GM21515 (cell line): ENCODE measurements around the gene QSOX1.
"Not testable (repeated sequence)": the region's sequence is repeated elsewhere in the genome, so short reads cannot be mapped to it uniquely, and the experiment has no call there.

ENCODE experiments used
- ATAC-seq: cut with Tn5 transposase; IDR thresholded peaks from one replicate; pipeline ENCODE4 v1.9.1; 2021; ENCODE audit not compliant: unreplicated experiment

Gene QSOX1, protein sequence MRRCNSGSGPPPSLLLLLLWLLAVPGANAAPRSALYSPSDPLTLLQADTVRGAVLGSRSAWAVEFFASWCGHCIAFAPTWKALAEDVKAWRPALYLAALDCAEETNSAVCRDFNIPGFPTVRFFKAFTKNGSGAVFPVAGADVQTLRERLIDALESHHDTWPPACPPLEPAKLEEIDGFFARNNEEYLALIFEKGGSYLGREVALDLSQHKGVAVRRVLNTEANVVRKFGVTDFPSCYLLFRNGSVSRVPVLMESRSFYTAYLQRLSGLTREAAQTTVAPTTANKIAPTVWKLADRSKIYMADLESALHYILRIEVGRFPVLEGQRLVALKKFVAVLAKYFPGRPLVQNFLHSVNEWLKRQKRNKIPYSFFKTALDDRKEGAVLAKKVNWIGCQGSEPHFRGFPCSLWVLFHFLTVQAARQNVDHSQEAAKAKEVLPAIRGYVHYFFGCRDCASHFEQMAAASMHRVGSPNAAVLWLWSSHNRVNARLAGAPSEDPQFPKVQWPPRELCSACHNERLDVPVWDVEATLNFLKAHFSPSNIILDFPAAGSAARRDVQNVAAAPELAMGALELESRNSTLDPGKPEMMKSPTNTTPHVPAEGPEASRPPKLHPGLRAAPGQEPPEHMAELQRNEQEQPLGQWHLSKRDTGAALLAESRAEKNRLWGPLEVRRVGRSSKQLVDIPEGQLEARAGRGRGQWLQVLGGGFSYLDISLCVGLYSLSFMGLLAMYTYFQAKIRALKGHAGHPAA

DNA sequence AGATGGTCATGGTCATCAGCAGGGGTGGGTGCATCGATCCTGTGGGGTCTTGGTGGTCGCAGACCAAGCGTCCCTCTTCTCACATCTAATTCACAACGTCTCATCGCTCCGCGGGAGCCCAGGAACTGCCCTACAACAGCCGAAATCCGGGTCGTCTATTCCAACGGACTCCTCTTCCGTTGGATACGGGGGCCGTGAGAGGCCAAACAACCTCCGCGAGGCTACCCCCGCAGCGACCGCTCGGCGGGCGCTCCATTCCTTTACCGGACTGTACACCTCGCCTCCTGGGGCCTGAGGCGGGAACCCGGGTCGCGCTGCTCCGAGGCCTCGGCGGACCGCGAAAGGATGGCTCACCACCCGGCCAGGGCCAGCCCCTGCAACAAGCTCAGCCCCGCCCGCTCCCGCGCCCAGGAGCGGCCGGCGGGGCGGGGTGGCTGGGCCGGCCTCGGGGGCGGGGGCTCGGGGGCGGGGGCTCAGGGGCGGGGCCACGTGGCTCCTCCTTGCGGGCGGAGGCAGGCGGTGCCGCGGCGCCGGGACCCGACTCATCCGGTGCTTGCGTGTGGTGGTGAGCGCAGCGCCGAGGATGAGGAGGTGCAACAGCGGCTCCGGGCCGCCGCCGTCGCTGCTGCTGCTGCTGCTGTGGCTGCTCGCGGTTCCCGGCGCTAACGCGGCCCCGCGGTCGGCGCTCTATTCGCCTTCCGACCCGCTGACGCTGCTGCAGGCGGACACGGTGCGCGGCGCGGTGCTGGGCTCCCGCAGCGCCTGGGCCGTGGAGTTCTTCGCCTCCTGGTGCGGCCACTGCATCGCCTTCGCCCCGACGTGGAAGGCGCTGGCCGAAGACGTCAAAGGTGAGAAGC is at the start of gene QSOX1:
QSOX1 (plus strand) TSS at position 545 of the 857 bp plus-strand sequence; CDS start at position 584, 39 bp downstream.
- peak; percentile 94 for ATAC-seq

DNA sequence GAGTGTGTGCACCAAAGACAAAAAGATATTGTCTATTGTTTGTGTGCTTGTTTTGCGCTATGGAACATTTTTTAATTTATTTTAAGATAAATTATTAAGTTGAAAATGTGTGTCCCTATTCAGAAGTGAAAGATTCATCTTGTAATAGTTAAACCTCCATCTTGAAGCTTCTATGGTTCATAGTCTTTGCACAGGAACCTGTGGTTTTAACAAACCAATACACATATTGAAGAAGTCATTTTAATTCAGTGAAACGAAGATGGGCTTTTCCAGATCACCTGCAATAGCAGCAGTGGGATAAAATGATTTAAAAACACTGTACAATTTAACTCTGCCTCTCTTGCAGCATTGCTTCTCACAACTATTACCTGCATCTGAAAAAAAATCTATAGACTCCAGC is 42.6 kb upstream of the QSOX1 start:
- no peak for ATAC-seq

DNA sequence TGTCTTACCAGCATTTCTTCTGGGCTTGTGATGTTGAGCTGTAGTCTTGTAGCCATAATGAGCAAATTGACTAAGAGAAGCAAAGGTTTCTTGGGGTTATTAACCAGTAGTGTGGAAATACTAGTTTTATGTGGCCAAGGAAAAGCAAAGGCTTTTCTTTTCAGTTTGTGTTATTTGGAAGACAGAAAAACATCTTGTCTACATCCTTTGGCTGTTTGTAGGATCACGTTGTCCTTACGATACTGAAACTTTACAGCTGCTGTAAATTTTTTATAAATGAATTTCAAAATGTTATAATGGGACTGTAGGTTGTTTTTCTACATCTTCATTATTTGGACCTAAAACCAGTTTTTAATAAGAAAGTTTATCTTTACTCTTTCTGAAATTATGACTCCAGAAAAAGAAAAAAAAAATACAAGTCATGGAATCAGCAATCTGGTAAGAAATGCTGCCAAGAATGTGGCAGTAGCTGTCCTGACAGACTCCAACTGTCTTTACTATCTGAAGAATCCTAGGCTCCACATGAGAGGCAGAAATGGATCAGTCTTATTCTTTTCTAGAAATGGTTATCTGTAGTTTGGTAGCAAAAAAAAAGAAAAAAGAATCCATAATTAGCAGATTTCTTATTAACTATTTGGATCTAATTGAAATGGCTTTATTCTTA is 41.6 kb upstream of the QSOX1 start:
- no peak for ATAC-seq

DNA sequence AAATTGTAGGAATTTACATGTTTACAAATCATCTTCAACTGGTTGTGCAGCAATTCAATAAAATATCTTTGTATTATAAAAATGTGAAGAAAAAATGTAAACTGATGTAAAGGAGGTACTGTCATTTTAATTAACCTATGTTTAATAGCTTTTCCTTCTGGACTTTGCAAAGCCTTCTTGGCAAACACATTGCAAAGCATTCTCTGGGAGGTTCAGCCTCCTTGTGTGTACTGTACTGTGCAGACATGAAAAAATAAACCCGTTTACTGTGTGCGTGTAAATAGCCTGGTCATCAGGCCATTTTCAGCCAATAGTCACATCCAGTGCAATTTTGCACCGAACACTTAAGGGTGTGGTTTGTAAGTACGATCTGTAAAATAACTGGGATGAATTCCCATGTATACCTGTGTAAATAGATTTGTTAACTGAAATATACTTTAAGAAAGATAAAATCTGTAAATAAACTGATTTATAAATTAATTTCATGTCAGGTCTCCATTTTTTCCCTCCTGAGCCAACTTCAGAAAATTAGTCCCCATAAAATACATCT is 40.2 kb upstream of the QSOX1 start:
- no peak for ATAC-seq

DNA sequence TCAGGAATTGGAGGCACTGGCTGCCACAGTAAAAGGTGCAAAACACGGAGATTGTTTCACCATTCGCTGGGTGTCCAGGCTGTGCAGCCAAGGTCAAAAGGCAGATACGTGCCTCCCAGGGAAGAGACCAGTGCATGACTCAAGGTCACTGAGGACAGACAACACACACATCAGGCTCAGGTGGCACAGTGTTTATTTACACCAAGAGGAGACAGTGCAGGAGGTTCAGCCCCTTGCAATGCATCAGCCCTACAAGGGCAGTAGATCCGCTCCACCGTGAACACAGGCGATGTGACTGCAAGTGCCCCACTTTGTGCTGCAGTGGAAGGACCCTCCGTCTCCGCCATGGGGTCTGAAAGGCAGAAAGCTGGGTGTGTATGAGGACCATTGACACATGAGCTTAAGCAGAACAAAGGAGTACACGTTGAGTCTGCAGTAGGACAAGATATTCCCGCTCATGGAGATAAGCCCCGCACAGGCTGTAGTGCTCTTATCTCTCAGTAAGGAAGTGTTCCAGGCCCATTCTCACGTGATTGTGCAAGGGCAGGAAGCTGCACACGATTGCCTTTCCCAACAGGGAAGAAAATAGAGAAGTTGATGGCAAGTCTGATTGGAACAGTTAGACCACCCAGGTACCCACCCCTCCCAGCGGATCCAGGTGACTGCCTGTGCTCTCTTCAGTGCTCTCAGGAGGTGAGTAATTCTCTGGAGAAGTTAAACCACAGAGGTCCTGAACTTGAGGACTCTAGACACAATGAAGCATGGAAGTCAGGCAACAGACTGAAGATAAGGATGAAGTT is 37.5 kb upstream of the QSOX1 start:
- no peak for ATAC-seq

DNA sequence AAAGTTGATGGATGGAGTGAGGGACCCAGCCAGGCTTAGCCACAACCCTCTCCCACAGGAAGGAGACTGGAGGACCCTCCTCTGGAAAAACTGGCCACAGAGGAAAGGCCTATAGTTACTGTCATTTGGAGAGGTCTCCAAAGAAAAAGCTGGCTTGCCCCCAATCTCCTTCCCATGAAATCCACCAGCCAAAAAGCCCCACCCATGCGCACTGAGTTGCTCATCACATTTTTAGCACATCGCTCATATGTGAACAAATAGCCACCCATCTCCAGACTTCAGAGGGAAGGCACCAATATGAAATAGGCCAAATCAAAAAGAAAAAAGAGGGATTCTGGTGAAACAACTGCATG is 36.9 kb upstream of the QSOX1 start:
- ATAC-seq = no peak

DNA sequence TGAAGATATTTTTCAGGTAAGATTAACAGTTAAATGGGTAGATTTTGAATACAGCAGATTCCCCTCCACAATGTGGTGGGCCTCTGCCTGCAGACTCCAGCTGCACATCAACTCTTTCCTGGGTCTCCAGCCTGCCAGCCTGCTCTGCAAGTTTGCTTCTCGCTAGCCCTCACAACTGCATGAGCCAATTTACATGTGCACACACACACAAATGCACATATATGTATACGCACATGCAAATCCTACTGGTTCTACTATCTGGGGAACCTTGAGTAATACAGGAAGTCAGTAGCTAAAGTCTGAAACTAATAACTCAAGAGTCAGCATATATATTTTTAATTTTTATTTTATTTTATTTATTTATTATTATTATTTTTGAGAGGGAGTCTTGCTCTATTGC is 34.8 kb upstream of the QSOX1 start:
- ATAC-seq = no peak

DNA sequence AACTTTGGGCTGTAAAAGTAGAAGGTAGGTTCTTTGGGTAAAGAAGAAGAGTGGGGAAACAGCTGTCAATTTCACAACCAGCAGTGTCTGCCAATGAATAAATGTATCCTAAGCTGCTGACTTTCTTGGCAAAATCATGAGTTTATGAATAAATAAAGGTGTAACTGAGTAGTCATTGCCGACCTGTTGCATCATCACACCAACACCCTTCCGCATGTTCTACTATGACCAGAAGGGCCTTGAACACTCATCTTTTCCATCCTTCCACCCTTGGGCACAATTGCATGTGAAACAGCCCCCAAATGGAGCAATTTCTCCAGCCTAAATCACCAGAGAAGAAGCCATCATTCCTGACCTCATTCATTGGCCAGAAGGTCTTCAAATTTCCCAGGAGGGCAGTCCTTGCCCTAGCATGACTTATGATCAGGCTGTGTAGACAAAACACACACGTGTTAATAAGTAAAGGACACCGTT is 31.2 kb upstream of the QSOX1 start:
- ATAC-seq = no peak

DNA sequence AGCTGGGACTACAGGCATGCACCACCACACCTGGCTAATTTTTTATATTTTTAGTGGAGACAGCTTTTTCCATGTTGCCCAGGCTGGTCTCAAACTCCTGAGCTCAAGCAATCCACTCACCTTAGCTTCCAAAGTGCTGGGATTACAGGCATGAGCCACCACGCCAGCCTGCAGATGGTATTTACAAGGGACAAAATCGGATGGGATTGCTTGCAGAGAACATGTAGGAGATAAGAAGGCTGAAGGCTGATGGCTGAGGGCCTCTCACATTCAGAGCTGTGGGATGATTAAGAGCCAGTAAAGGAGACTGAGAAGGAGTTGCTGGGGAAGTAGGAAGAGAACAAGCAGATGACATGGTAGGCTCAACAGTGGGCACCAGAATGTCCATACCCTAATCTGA is 24.0 kb upstream of the QSOX1 start:
- no peak for ATAC-seq

DNA sequence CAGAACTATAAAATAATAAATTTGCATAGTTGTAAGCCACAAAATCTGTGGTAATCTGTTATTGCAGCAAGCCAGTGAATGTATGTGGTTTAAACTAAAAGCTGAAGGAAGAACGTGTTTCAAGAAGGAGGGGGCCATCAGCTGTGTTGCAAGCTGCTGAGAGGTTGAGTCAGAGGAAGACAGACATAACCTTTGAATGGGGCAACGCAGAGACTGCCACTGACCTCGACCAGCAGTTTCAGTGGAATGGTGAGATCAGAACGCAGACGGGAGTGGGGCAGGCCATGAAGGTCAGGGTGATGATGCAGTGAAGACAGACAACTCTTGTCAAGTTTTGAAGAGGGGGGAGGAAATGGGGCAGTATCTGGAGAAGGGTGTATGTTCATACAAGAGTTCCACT is 23.2 kb upstream of the QSOX1 start:
- no peak for ATAC-seq

DNA sequence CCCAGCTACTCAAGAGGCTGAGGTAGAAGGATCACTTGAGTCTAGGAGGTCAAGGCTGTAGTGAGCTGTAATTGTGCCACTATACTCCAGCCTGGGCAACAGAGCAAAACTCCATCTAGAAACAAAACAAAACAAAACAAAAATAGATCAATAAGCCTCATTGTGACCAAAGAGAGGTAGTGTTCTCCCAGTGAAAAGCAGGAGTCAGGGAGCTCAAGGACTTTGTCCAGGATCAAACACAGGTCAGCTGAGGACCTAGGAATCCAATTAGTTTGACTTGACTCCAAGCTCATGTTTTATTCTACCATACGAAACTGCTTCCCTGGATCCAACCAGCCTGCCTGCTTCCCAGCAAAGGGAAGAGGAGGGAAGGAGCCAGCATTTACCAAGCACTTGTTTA is 21.5 kb upstream of the QSOX1 start:
- no peak for ATAC-seq

DNA sequence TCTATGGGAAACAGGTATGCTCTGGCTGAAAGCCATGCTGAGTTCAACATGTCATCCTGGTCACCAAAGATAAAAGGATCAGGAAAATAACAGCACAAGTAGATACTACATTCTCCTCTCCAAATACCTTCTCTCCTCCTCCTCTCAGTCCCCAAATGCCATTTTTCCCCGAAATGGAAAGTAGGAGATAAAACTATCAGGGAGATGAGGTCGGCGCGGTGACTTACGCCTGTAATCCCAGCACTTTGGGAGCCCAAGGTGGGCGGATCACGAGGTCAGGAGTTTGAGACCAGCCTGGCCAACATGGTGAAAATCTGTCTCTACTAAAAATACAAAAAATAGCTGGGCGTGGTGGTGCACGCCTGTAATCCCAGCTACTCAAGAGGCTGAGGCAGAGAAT is 21.0 kb upstream of the QSOX1 start:
- ATAC-seq = not testable (repeated sequence)

DNA sequence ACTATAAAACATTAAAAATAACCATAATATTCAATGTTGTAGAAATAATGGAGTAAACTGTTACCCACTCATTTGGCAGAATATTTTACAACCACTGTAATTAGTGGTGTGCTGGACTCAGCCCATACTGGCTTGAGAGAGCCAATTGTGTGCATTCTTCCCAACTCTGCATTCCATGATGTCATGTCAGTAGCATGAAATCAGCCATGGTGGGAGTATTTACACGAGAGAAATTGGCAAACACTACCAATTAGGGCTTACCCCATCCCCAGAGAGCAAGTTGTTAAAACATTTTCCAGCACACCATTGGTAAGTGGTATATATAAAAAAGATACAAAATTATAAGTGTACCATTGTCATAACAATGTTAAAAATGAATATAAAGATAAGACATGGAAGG is 19.1 kb upstream of the QSOX1 start:
- ATAC-seq = no peak

DNA sequence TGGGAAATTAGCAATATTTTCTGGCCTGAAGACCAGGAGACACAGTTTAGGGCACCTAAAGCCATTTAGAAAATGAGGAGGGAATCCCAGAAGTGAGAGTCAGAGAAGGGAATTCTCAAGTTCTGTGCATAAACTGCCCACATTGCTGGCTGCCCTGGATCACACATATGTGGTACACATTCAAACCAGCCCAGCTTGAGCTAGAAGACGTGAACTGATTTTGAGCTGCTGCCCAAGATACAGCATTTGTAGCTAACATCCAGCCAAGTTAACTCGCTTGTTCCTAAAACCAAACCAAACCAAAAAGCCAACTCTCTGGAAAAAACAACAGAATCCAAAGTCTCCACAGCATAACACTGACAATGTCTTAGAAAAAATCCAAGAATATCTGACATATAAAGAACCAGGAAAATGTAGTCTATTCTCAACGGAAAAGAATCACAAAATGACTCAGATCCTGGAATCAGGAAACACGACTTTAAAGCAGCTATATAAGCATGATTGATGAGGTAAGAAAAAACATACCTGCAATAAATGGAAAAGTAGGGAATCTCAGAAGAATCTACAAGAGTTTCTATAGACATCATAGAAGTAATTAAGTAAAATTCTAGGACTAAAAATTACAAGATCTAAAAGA is 18.2 kb upstream of the QSOX1 start:
- no peak for ATAC-seq

DNA sequence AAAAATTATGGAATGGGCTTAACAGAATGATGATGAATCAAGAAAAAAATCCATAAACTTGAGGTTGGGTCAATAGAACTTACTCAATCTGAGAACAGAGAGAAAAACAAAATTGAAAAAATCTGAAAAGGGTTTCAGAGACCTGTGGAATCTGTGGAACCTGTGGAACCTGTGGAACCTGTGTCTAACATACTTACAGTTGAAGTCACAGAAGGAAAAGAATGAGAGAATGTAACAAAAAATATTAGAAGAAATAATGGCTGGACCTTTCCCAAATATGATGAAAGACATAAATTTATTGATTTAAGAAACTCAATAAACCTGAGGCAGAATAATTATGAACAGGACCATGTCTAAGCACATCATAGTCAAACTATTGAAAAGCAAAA is 17.7 kb upstream of the QSOX1 start:
- ATAC-seq = no peak

DNA sequence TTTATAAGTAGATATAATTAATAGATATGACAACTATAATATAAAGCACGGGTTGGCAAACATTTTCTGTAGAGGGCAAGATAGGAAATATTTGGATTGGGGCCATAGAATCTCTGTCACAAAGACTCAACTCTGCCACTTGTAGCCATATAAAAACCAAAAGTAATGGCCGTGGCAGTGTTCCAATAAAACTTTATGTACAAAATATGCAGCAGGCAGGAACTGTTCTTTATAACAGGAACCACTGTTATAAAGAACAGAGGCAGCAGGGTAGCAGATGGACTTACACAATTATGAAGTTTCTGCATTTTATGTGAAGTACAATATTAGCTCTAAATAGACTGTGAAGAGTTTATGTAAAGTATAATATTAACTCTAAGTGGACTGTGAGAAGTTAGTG is 16.9 kb upstream of the QSOX1 start:
- ATAC-seq = no peak

DNA sequence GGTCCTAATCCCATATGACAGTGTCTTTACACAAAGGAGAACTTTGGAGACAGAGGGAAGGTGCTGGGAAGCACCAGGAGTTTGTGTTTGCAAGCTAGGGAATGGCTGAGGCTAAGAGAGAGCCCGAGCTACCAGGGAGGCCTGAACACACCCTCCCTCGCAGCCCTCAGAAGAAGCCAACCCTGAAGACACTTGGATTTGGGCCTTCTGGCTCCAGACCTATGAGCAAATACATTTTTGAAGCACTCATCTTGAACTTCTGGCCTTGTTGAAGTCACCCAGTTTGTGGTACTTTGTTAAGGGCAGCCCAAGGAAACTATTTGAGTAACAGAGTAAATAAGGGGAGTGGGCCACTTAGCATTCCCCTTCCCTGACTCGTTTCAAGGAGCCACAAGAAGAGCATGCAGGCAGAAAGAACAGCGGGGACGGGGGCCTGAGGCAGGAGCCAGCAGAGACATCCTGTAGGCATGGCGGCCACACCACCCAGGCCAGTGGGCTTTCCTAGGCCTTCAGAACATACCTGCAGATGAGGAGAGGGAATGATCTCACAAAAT is 13.2 kb upstream of the QSOX1 start:
- ATAC-seq = no peak

DNA sequence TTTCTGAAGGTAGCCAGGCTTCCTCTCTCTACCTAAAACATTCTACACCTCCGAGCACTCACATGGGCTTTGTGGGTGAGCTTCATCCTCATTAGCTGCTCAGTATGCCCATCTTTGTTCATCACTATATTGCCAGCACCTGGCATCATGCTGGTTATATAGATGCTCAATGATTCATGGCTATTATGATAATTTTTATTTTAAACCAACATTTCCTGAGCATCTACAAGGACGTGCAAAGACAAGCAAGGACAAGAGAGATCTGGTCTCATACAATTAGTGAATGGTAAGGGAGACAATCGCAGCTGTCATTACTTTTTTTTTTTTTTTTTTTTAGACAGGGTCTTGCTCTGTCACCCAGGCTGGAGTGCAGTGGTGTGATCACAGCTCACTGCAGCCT is 11.3 kb upstream of the QSOX1 start:
- ATAC-seq = no peak
